Liver (tissue), 8 donors: ENCODE data around the gene SORL1-AS1.

Experiments used
- DNase-seq: peaks from one replicate; pipeline ENCODE4 v3.0.0-alpha.2; 2017; ENCODE audit warnings: low spot score
- H3K27ac ChIP-seq, 2 donors: one replicate each; pipeline ENCODE4 v1.7.0; 2013; ENCODE audit warnings: inconsistent platforms in 2 of 2, low read length in 2 of 2, control low read depth in 1 of 2, low read depth in 1 of 2, mild to moderate bottlenecking in 1 of 2
- H3K27me3 ChIP-seq, 4 donors: one replicate each; pipeline versions ENCODE4 v1.6.1 to v1.7.0; 2013; ENCODE audit warnings: low read length in 3 of 4, inconsistent platforms in 1 of 4, mild to moderate bottlenecking in 1 of 4, moderate library complexity in 1 of 4; ENCODE audit not compliant: control insufficient read depth in 4 of 4, insufficient read depth in 4 of 4
- H3K36me3 ChIP-seq, 4 donors: one replicate each; pipeline versions ENCODE4 v1.6.1 to v1.7.0; 2013; ENCODE audit warnings: low read length in 3 of 4, mild to moderate bottlenecking in 3 of 4, low read depth in 1 of 4, moderate library complexity in 1 of 4; ENCODE audit not compliant: control insufficient read depth in 4 of 4, insufficient read depth in 3 of 4
- H3K4me1 ChIP-seq, 4 donors: one replicate each; pipeline versions ENCODE4 v1.6.1 to v1.7.0; 2013; ENCODE audit warnings: low read length in 3 of 4, mild to moderate bottlenecking in 3 of 4, moderate library complexity in 1 of 4; ENCODE audit not compliant: control insufficient read depth in 4 of 4, insufficient read depth in 4 of 4
- H3K4me3 ChIP-seq, 3 donors: one replicate each; pipeline versions ENCODE4 v1.6.1 to v1.7.0; 2013; ENCODE audit warnings: low read length in 3 of 3, control low read depth in 1 of 3, low read depth in 1 of 3, mild to moderate bottlenecking in 1 of 3
- H3K9ac ChIP-seq, 2 donors: one replicate each; pipeline ENCODE4 v1.7.0; 2013; ENCODE audit warnings: low read length in 2 of 2, mild to moderate bottlenecking in 2 of 2, moderate library complexity in 2 of 2, control low read depth in 1 of 2, low read depth in 1 of 2
- H3K9me3 ChIP-seq, 4 donors: one replicate each; pipeline versions ENCODE4 v1.6.1 to v1.7.0; 2013; ENCODE audit warnings: low read length in 3 of 4; ENCODE audit not compliant: control insufficient read depth in 4 of 4
- CTCF ChIP-seq: fragments of 150-350 bp; IDR thresholded peaks from 2 replicates; pipeline ENCODE4 v1.5.1; 2017; ENCODE audit warnings: improper control_type of control experiment, low read depth, low read length; ENCODE audit not compliant: missing input control
- EGR1 ChIP-seq, 2 donors: IDR thresholded peaks; 2 replicates each; pipeline ENCODE4 v1.6.1; 2016 to 2018; ENCODE audit warnings: antibody characterized with exemption in 2 of 2, low read depth in 2 of 2
- FOXA1 ChIP-seq: IDR thresholded peaks from 2 replicates; pipeline ENCODE4 v1.6.1; 2016; ENCODE audit warnings: antibody characterized with exemption
- FOXA2 ChIP-seq: IDR thresholded peaks from 2 replicates; pipeline ENCODE4 v1.6.1; 2016; ENCODE audit warnings: antibody characterized with exemption
- GABPA ChIP-seq, 2 donors: IDR thresholded peaks in 1 of 2; conservative IDR thresholded peaks in 1 of 2; 2 replicates each; pipeline ENCODE4 v1.6.1; 2016; ENCODE audit warnings: antibody characterized with exemption in 2 of 2, mild to moderate bottlenecking in 1 of 2, moderate library complexity in 1 of 2
- HNF4A ChIP-seq, 2 donors: conservative IDR thresholded peaks; 2 replicates each; pipeline ENCODE4 v1.6.1; 2016; ENCODE audit warnings: antibody characterized with exemption in 2 of 2, mild to moderate bottlenecking in 2 of 2
- HNF4G ChIP-seq: IDR thresholded peaks from 2 replicates; pipeline ENCODE4 v1.6.1; 2016; ENCODE audit warnings: antibody characterized with exemption
- JUND ChIP-seq, 2 donors: IDR thresholded peaks; 2 replicates each; pipeline ENCODE4 v1.6.1; 2016; ENCODE audit warnings: antibody characterized with exemption in 2 of 2
- MAX ChIP-seq: IDR thresholded peaks from 2 replicates; pipeline ENCODE4 v1.6.1; 2016; ENCODE audit warnings: antibody characterized with exemption
- NR2F2 ChIP-seq: IDR thresholded peaks from 2 replicates; pipeline ENCODE4 v1.6.1; 2016; ENCODE audit warnings: antibody characterized with exemption
- RAD21 ChIP-seq, 2 donors: IDR thresholded peaks; 2 replicates each; pipeline ENCODE4 v1.6.1; 2016; ENCODE audit warnings: antibody characterized with exemption in 2 of 2, mild to moderate bottlenecking in 2 of 2
- REST ChIP-seq: IDR thresholded peaks from 2 replicates; pipeline ENCODE4 v1.6.1; 2016; ENCODE audit warnings: antibody characterized with exemption, mild to moderate bottlenecking
- RXRA ChIP-seq, 2 donors: IDR thresholded peaks; 2 replicates each; pipeline ENCODE4 v1.6.1; 2017 to 2018; ENCODE audit warnings: antibody characterized with exemption in 2 of 2, mild to moderate bottlenecking in 1 of 2
- SP1 ChIP-seq: IDR thresholded peaks from 2 replicates; pipeline ENCODE4 v1.6.1; 2018; ENCODE audit warnings: antibody characterized with exemption, mild to moderate bottlenecking
- TAF1 ChIP-seq: conservative IDR thresholded peaks from 2 replicates; pipeline ENCODE4 v1.6.1; 2016; ENCODE audit warnings: antibody characterized with exemption, mild to moderate bottlenecking
- YY1 ChIP-seq: IDR thresholded peaks from 2 replicates; pipeline ENCODE4 v1.6.1; 2016; ENCODE audit warnings: antibody characterized with exemption, mild to moderate bottlenecking
- ZBTB33 ChIP-seq: IDR thresholded peaks from 2 replicates; pipeline ENCODE4 v1.6.1; 2016; ENCODE audit warnings: antibody characterized with exemption
- WGBS: extraction: QIAGEN DNeasy Blood & Tissue Kit; methylation state at CpG from one replicate; pipeline ENCODE4 v1.1.7; 2013; 5-methylcytosine and 5-hydroxymethylcytosine counted together
- TF ChIP-seq, protein P1 (sequence below): IDR thresholded peaks from 2 replicates; pipeline ENCODE4 v1.6.1; 2016; ENCODE audit warnings: antibody characterized with exemption
- donor health status: healthy.
- donor health status: healthy.
- donor health status: healthy.
- donor health status: healthy.
- donor health status: healthy.

Gene SORL1-AS1

DNA sequence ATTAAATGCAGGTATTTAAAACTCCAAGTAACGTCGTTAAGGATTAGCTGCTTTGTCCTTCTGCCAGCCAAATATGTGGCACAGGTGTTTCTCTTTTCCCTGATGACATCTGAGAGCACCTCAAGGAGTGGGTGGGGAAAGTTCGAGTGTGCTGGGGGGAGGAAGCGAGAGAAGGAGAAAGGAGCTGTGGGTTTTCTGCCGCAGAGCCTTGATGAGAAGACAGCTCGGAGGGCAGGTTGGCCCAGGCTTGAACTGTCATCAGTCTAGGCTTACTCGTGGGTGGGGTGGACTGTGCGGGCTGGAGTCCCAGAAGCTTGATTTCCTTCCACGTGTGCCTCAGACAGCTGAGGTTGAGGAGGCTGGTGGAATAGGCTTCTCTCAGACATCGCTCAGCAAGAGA is 15.2 kb upstream of the SORL1-AS1 start:
- Histone ChIP-seq H3K4me1 (peaks cover 11 to 71% (median 20%) of the 10 kb centered on the region in 4 donors), H3K36me3 (no peaks in the 10 kb centered on the region), H3K4me3 (no peak overlapping the region), H3K9me3 (no peaks in the 10 kb centered on the region), H3K27me3 (no peaks in the 10 kb centered on the region), H3K9ac (peak overlapping the region; percentile 1 to 32), H3K27ac (peak overlapping the region; percentile 63 to 84)
- WGBS, result 72% methylated on average over 10 of the region's 10 CpGs
- TF ChIP-seq JUND (IDR thresholded peaks at IDR 0.05) (no peak), NR2F2 (no peak), RAD21 (IDR thresholded peaks at IDR 0.05) (no peak), SP1 (no peak), YY1 (no peak)
- no peak for DNase-seq

DNA sequence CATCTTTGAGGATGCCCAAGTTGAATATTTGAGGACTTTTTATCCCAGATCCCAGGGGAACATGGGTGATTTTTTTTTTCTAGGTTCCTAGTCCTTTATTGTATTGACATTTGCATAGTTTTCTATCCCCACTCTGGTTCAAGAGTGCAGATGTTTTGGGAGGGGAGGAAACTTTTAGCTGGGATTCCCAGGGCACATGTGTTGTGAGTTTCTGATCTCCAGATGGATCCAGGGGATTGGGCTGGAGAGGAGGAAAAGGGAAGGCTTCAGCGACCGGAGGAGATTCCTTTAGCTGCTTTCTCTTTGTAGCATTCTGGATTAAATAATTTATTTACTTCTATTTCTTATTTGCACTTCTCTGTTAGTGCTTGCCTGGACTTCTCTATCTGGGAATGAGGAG is 14.7 kb upstream of the SORL1-AS1 start:
- no peak for TF ChIP-seq YY1
- no peak for TF ChIP-seq NR2F2
- TF ChIP-seq HNF4A (conservative IDR thresholded peaks at IDR 0.05), result no peak
- TF ChIP-seq, protein P1, sequence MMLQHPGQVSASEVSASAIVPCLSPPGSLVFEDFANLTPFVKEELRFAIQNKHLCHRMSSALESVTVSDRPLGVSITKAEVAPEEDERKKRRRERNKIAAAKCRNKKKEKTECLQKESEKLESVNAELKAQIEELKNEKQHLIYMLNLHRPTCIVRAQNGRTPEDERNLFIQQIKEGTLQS, result no peak
- no peak for TF ChIP-seq RAD21 (IDR thresholded peaks at IDR 0.05)
- TF ChIP-seq MAX, result no peak
- TF ChIP-seq ZBTB33, result no peak
- TF ChIP-seq RXRA (IDR thresholded peaks at IDR 0.05), result no peak
- TF ChIP-seq SP1, result no peak
- TF ChIP-seq HNF4G, result no peak
- TF ChIP-seq TAF1, result no peak
- no peak for TF ChIP-seq JUND (IDR thresholded peaks at IDR 0.05)
- no peak for TF ChIP-seq GABPA (IDR thresholded peaks at IDR 0.05 in 1 of 2, conservative IDR thresholded peaks at IDR 0.05 in 1 of 2)
- no peak for TF ChIP-seq FOXA2
- TF ChIP-seq FOXA1, result no peak
- no peak for TF ChIP-seq CTCF
- TF ChIP-seq REST, result no peak
- TF ChIP-seq EGR1 (IDR thresholded peaks at IDR 0.05; ENCODE audit: low read depth in 2 of 2), result no peak
- H3K9ac ChIP-seq, result peak overlapping the region; percentile 1 to 32
- H3K27me3 ChIP-seq, result no peaks in the 10 kb centered on the region
- peaks cover 11 to 75% (median 23%) of the 10 kb centered on the region in 4 donors for H3K4me1 ChIP-seq
- H3K36me3 ChIP-seq, result no peaks in the 10 kb centered on the region
- WGBS, result 82% methylated on average over 2 of the region's 2 CpGs
- no peaks in the 10 kb centered on the region for H3K9me3 ChIP-seq
- DNase-seq, result no peak
- peak overlapping the region; percentile 63 to 84 for H3K27ac ChIP-seq
- no peak overlapping the region for H3K4me3 ChIP-seq
